ENCODE results near the gene ABCA7. TPM values are rescaled to one million over a fixed set of nuclear protein-coding genes. Genes with fewer than 3 reads are reported as not detected.

The ABCA7 gene
- total RNA-seq, 4 donors from 2014 or later, result 3.9 to 9.5 (median 6.9) TPM

DNA sequence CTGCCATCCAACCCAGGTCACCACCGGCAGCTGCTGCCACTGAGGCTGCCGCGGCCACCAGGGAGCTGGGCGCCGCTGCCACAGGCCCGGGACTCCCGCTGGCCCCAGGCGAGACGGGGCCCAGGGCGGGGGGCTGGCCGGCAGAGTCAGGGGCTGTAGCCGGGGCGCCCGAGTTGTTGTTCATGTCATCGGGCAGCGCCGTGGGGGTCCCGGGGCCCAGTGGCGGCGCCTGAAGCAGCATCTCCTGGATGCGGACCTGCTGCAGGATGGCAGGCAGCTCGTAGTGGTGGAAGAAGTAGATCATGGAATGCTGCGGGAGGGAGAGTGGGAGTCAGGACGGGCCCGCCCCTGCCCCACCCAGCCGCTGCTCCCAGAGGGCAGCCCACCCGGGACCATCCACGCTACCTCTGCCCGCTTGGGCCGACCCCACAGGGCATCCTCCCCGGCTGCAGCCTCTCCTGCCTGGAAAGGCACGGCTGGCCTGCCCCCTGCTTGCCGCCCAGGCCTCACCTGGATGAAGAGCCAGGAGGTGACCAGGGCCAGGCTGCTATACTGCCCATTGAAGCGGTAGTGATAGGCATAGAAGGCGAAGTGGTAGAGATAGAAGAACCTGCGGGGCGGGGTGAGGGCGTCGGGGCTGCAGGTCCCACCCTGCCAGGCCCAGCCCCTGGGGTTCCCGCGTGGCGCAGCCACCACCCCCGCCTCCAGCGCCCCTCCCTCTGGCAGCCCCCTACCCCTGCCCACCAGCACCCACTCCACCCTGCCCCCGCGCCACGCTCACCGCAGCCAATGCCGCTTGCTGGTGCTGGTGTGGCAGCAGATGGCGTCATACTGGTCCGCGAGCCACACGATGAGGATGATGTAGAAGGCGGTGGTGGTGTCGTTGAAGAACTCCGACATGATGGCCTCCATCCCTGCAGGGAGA lies 29.1 kb upstream of the ABCA7 start:
- no peak for DNase-seq (ENCODE audit: extremely low spot score)
- peaks cover 48 to 69% (median 66%) of the 10 kb centered on the region in 4 donors for H3K36me3 ChIP-seq
- H3K4me3 ChIP-seq, result no peak overlapping the region
- no peaks in the 10 kb centered on the region for H3K27me3 ChIP-seq
- no peaks in the 10 kb centered on the region for H3K9me3 ChIP-seq
- no peak overlapping the region for H3K27ac ChIP-seq (replicated peaks in 1 of 4)
- WGBS, result 93% methylated on average over 47 of the region's 56 CpGs
- no peak for TF ChIP-seq POLR2A (IDR thresholded peaks at IDR 0.05; ENCODE audit: low read depth)
- TF ChIP-seq, protein P1, sequence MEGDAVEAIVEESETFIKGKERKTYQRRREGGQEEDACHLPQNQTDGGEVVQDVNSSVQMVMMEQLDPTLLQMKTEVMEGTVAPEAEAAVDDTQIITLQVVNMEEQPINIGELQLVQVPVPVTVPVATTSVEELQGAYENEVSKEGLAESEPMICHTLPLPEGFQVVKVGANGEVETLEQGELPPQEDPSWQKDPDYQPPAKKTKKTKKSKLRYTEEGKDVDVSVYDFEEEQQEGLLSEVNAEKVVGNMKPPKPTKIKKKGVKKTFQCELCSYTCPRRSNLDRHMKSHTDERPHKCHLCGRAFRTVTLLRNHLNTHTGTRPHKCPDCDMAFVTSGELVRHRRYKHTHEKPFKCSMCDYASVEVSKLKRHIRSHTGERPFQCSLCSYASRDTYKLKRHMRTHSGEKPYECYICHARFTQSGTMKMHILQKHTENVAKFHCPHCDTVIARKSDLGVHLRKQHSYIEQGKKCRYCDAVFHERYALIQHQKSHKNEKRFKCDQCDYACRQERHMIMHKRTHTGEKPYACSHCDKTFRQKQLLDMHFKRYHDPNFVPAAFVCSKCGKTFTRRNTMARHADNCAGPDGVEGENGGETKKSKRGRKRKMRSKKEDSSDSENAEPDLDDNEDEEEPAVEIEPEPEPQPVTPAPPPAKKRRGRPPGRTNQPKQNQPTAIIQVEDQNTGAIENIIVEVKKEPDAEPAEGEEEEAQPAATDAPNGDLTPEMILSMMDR (IDR thresholded peaks at IDR 0.05), result no peak
- TF ChIP-seq POLR2AphosphoS5 (IDR thresholded peaks at IDR 0.05), result no peak
- TF ChIP-seq EP300 (IDR thresholded peaks at IDR 0.05), result no peak
- H3K4me1 ChIP-seq, result peaks cover 12 to 30% (median 17%) of the 10 kb centered on the region in 4 donors
- intact Hi-C loops (cut with DNase I), result no loop called here

DNA sequence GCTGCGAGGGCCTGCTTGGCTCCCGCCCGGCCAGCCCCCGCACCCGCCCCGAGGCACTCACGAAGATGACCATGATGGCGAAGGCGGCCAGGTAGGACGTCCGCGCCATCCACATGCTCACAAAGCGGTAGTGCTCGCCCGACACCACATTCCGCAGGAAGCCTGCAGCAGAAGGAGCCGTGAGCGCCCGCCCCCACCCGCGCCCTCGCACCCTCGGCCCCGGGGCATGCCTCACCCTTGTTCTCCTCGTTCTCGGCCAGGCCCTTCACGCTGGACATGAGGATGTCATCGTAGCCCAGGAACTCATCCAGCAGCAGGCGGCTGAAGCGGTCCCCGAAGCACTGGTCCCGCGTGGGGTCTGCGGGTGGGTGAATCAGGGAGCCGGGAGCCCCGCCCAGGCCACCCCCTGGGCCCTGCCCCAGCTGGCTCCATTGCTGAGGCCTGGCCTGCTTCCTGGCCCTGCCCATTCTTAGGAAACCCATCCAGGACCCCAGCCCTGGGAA lies 28.0 kb upstream of the ABCA7 start:
- H3K36me3 ChIP-seq, result peaks cover 48 to 69% (median 67%) of the 10 kb centered on the region in 4 donors
- DNase-seq (ENCODE audit: extremely low spot score), result no peak
- no peak overlapping the region for H3K27ac ChIP-seq (replicated peaks in 1 of 4)

DNA sequence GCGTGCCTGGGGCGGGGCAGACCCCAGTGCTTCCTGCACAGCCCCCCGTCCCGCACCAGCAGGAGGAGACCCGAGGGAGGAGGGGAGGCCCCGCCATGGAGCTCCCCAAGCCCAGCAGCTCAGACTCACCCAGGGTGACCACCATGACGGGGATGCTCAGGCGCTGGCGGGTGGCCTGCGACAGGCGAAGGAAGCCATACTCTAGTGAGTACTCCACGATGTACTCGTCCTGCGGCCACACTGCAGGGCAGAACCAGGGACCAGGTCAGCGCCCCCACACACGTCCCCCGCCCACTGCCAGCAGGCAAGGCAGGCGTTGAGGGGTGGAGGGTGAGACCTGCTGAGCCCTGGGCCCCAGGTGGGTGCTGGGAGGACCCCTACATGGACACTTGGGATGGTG lies 27.6 kb upstream of the ABCA7 start:
- Histone ChIP-seq H3K4me1 (peaks cover 27 to 45% (median 32%) of the 10 kb centered on the region in 4 donors), H3K36me3 (peaks cover 48 to 69% (median 67%) of the 10 kb centered on the region in 4 donors), H3K9me3 (no peaks in the 10 kb centered on the region), H3K27ac (replicated peaks in 1 of 4) (no peak overlapping the region), H3K27me3 (no peaks in the 10 kb centered on the region), H3K4me3 (no peak overlapping the region)
- no peak for TF ChIP-seq POLR2A (IDR thresholded peaks at IDR 0.05; ENCODE audit: low read depth)
- TF ChIP-seq POLR2AphosphoS5 (IDR thresholded peaks at IDR 0.05), result no peak
- TF ChIP-seq, protein P1 (IDR thresholded peaks at IDR 0.05), result no peak
- no peak for TF ChIP-seq EP300 (IDR thresholded peaks at IDR 0.05)
- DNase-seq (ENCODE audit: extremely low spot score), result no peak
- intact Hi-C loops (cut with DNase I), result no loop called here
- WGBS, result 83% methylated on average over 3 of the region's 18 CpGs

More for the DNA sequence above, 28.0 kb upstream of the ABCA7 start:
- H3K9me3 ChIP-seq, result no peaks in the 10 kb centered on the region
- H3K4me1 ChIP-seq, result peaks cover 23 to 41% (median 27%) of the 10 kb centered on the region in 4 donors
- no peak overlapping the region for H3K4me3 ChIP-seq
- intact Hi-C loops (cut with DNase I), result no loop called here
- TF ChIP-seq EP300 (IDR thresholded peaks at IDR 0.05), result no peak
- TF ChIP-seq, protein P1 (IDR thresholded peaks at IDR 0.05), result no peak
- H3K27me3 ChIP-seq, result no peaks in the 10 kb centered on the region
- 90% methylated on average over 21 of the region's 36 CpGs for WGBS

DNA sequence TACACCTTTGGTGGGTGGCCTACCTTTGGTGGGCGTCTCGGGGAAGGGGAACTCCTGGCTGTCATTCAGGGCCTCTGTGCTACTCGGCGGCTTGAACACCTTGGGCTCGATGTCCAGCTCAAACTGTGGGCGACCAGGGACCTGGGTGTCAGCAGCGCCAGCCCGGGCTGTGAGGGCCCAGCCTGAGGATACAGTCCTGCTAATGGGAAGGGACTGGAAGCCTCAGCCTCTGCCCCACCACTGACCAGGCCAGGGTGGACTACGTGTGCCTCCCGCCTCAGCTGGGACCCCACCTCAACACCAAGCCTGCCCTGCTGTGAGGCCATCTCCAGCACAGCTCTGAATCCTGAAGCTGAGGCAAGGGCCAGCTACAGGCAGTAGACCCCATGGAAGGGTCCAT lies 26.7 kb upstream of the ABCA7 start:
- H3K27me3 ChIP-seq, result no peaks in the 10 kb centered on the region
- intact Hi-C loops (cut with DNase I), result no loop called here
- peaks cover 36 to 54% (median 41%) of the 10 kb centered on the region in 4 donors for H3K4me1 ChIP-seq
- H3K9me3 ChIP-seq, result no peaks in the 10 kb centered on the region
- H3K4me3 ChIP-seq, result no peak overlapping the region
- DNase-seq (ENCODE audit: extremely low spot score), result no peak
- no CpG with 5 or more reads among the region's 10 CpGs for WGBS
- TF ChIP-seq EP300 (IDR thresholded peaks at IDR 0.05) (no peak), POLR2AphosphoS5 (IDR thresholded peaks at IDR 0.05) (no peak)
- TF ChIP-seq, protein P1 (IDR thresholded peaks at IDR 0.05), result no peak
- no peak overlapping the region for H3K27ac ChIP-seq (replicated peaks in 1 of 4)
- H3K36me3 ChIP-seq, result peaks cover 48 to 69% (median 67%) of the 10 kb centered on the region in 4 donors

Measured in esophagus muscularis mucosa (tissue), 4 donors.